HG03457 (cell line): ENCODE measurements around the gene CLN6.
"Not testable (repeated sequence)": the region's sequence is repeated elsewhere in the genome, so short reads cannot be mapped to it uniquely, and the experiment has no call there.

Experiments
- ATAC-seq: cut with Tn5 transposase; IDR thresholded peaks from one replicate; pipeline ENCODE4 v1.9.1; 2021; ENCODE audit warnings: moderate number of reproducible peaks; ENCODE audit not compliant: unreplicated experiment

Gene CLN6

GRCh38 chr15:68207176-68207935 is 22.2 kb downstream of the CLN6 start:
- no peak for ATAC-seq

- ATAC-seq = no peak
Measured at GRCh38 chr15:68206711-68207151, 22.8 kb downstream of the CLN6 start.

- ATAC-seq = no peak
Measured at GRCh38 chr15:68205954-68206539, 23.5 kb downstream of the CLN6 start.

GRCh38 chr15:68205558-68205944 is 24.0 kb downstream of the CLN6 start:
- ATAC-seq = no peak

GRCh38 chr15:68204776-68205557 is 24.6 kb downstream of the CLN6 start, which contains the start of gene CALML4:
Gene CALML4, minus strand, starts transcription at chr15:68205332. Its CDS starts 85 bp downstream, at chr15:68205247.
- no peak for ATAC-seq

GRCh38 chr15:68204361-68204760 is 25.2 kb downstream of the CLN6 start:
- no peak for ATAC-seq

- no peak for ATAC-seq
Measured at GRCh38 chr15:68203956-68204355, 25.6 kb downstream of the CLN6 start.

GRCh38 chr15:68203486-68203885 is 26.0 kb downstream of the CLN6 start:
- no peak for ATAC-seq

GRCh38 chr15:68202994-68203393 is 26.5 kb downstream of the CLN6 start:
- ATAC-seq = not testable (repeated sequence)

- ATAC-seq = no peak
Measured at GRCh38 chr15:68201879-68202261, 27.7 kb downstream of the CLN6 start.

GRCh38 chr15:68201153-68201878 is 28.2 kb downstream of the CLN6 start:
- no peak for ATAC-seq

- no peak for ATAC-seq
Measured at GRCh38 chr15:68200016-68200861, 29.3 kb downstream of the CLN6 start.

GRCh38 chr15:68199340-68199739 is 30.2 kb downstream of the CLN6 start:
- no peak for ATAC-seq

GRCh38 chr15:68197661-68198437 is 31.7 kb downstream of the CLN6 start:
- ATAC-seq = no peak

- ATAC-seq = no peak
Measured at GRCh38 chr15:68197170-68197492, 32.4 kb downstream of the CLN6 start.

- no peak for ATAC-seq
Measured at GRCh38 chr15:68196445-68197169, 32.9 kb downstream of the CLN6 start.

- ATAC-seq = no peak
Measured at GRCh38 chr15:68195336-68196112, 34.0 kb downstream of the CLN6 start.

GRCh38 chr15:68192804-68193486 is 36.6 kb downstream of the CLN6 start:
- no peak for ATAC-seq
